Testis (tissue), 2 donors: ENCODE data around the gene ARHGAP40.

Experiments
- CTCF ChIP-seq, 3 experiments: fragments of 450-650 bp in 2 of 3; fragments of 200-600 bp in 1 of 3; sonication (generic) in 1 of 3; IDR thresholded peaks; one replicate each; pipeline ENCODE4 v1.5.1; 2016 to 2019; ENCODE audit warnings: antibody characterized with exemption in 3 of 3, mild to moderate bottlenecking in 2 of 3, moderate library complexity in 1 of 3
- POLR2A ChIP-seq: fragments of 450-650 bp; IDR thresholded peaks from one replicate; pipeline ENCODE4 v1.6.1; 2017; ENCODE audit warnings: antibody characterized with exemption, mild to moderate bottlenecking, moderate library complexity

GRCh38 chr20:38566036-38566598 lies 35.5 kb upstream of the ARHGAP40 start:
- TF ChIP-seq POLR2A (no peak), CTCF (IDR thresholded peaks at IDR 0.05) (no peak)
